Spinal cord (tissue), 10 donors: Measurements from ENCODE around the gene SERHL2. TPM values are rescaled to one million over a fixed set of nuclear protein-coding genes. Genes with fewer than 3 reads are reported as not detected.
A peak's percentile ranks its signal among the peaks of the same experiment; 100 is the strongest.
"Not testable (repeated sequence)": the region's sequence is repeated elsewhere in the genome, so short reads cannot be mapped to it uniquely, and the experiment has no call there.

Source experiments
- DNase-seq, 6 donors: peaks; one replicate each; pipeline versions ENCODE4 v3.0.0 to v3.0.0-alpha.2; 2013 to 2015; ENCODE audit warnings: low spot score in 6 of 6, low read depth in 4 of 6
- H3K27ac ChIP-seq: one replicate; pipeline ENCODE4 v1.5.1; 2013; ENCODE audit warnings: low read depth, low read length, control low read depth
- H3K27me3 ChIP-seq: one replicate; pipeline ENCODE4 v1.6.1; 2013; ENCODE audit warnings: low read length; ENCODE audit not compliant: control insufficient read depth, insufficient read depth
- H3K36me3 ChIP-seq: one replicate; pipeline ENCODE4 v1.6.1; 2013; ENCODE audit warnings: low read length; ENCODE audit not compliant: control insufficient read depth, insufficient read depth
- H3K4me1 ChIP-seq: one replicate; pipeline ENCODE4 v1.6.1; 2013; ENCODE audit warnings: low read length; ENCODE audit not compliant: control insufficient read depth, insufficient read depth
- H3K4me3 ChIP-seq: one replicate; pipeline ENCODE4 v1.5.1; 2013; ENCODE audit warnings: low read depth, low read length, control low read depth
- H3K9me3 ChIP-seq: one replicate; pipeline ENCODE4 v1.6.1; 2013; ENCODE audit warnings: low read length; ENCODE audit not compliant: control insufficient read depth, insufficient read depth
- WGBS: methylation state at CpG from one replicate; pipeline ENCODE4 v1.1.5; 2013; ENCODE audit warnings: missing lambda C conversion rate; ENCODE audit not compliant: insufficient coverage; 5-methylcytosine and 5-hydroxymethylcytosine counted together
- polyA plus RNA-seq, 2 donors: library from polyadenylated mRNA; unstranded; fragments of 120-200 nt; gene quantifications; one replicate each; pipeline ENCODE4 v1.2.1, GENCODE V29; 2013; ENCODE audit not compliant: insufficient read length in 2 of 2
- total RNA-seq, 2 donors: library from RNA; depleted of rRNA in 1 of 2; stranded (reverse); fragments of 120-200 nt in 1 of 2; fragments of >200 nt in 1 of 2; gene quantifications; one replicate each; pipeline versions ENCODE4 v1.2.3 to v1.2.4, GENCODE V29; 2013 to 2014
- donor health status: healthy.

The SERHL2 gene
- total and polyA plus RNA-seq, 4 donors, result 2.7 to 12.3 (median 4.5) TPM

- not testable (repeated sequence) for H3K27me3 ChIP-seq, DNase-seq, H3K27ac ChIP-seq, H3K4me1 ChIP-seq, H3K4me3 ChIP-seq, H3K9me3 ChIP-seq
- 83% methylated on average over 2 of the region's 6 CpGs for WGBS
- peaks cover 46% of the 10 kb centered on the region for H3K36me3 ChIP-seq
Observed at GRCh38 chr22:42567950-42568349, 14.2 kb downstream of the SERHL2 start.

DNA sequence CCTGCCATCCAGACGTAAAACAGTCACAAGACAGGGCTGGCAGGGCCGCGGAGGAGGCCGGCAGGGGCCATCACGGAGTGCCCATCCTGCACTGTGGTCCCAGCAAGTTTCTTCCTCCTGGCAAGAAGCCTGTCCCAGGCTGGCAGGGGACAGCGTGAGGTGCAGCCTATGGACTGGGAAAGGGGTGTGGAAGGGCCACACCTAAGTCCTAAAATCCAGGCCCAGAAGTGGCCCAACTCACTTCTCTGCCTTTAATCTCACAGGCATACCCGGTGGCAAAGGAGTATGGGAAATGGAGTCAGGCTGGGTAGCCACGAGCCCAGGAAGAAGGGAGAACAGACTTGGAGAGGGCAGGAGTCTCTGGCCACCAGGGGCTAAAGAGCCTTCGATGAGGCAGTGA is 16.8 kb downstream of the SERHL2 start:
- WGBS, result 79% methylated on average over 5 of the region's 9 CpGs
- H3K36me3 ChIP-seq, result peaks cover 58% of the 10 kb centered on the region
- H3K4me1 ChIP-seq, DNase-seq, H3K4me3 ChIP-seq, H3K27ac ChIP-seq, H3K27me3 ChIP-seq, H3K9me3 ChIP-seq: not testable (repeated sequence)

- WGBS, result no CpG with 5 or more reads among the region's 12 CpGs
Observed at GRCh38 chr22:42571068-42571467, 17.3 kb downstream of the SERHL2 start.

GRCh38 chr22:42574046-42574445 is 20.3 kb downstream of the SERHL2 start:
- not testable (repeated sequence) for H3K27ac ChIP-seq, H3K9me3 ChIP-seq, H3K4me1 ChIP-seq, H3K4me3 ChIP-seq, DNase-seq, H3K27me3 ChIP-seq
- no CpG with 5 or more reads among the region's 1 CpG for WGBS
- peaks cover 86% of the 10 kb centered on the region for H3K36me3 ChIP-seq

More at GRCh38 chr22:42571068-42571467, 17.3 kb downstream of the SERHL2 start:
- H3K4me3 ChIP-seq, H3K27me3 ChIP-seq, H3K4me1 ChIP-seq, DNase-seq, H3K27ac ChIP-seq, H3K9me3 ChIP-seq: not testable (repeated sequence)
- peaks cover 59% of the 10 kb centered on the region for H3K36me3 ChIP-seq

- 98% methylated on average over 7 of the region's 21 CpGs for WGBS
- H3K27ac ChIP-seq, result not testable (repeated sequence)
- H3K36me3 ChIP-seq, result peaks cover 81% of the 10 kb centered on the region
Observed at GRCh38 chr22:42574468-42574867, 20.7 kb downstream of the SERHL2 start.

DNA sequence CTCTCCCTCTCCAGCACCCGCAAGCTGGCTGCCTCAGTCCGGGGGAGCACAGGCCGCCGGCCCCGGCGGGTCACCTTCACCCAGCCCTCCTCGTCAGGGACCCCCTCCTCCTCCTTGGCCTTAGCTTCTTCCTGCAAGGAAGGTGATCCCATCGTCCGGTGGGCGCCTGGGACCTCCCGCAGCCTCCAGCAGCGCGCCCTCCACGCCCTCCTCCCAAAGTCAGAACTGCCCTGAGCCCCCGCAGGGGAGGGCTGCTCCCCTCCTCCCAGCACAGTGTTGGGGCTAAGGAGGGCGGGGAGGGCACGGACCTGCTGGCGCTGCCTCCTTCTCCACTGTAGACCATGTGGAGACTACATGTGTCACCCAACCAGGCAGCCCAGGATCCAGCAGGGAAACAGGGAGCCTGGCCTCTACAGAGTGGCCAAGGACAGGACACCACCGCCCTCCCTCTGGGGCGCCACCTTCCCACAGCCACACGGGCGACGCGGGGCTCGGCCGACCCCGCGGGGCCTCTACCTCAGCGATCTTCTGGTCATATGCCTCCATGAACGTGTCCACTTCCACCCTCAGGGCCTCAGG is 22.3 kb downstream of the SERHL2 start:
- not testable (repeated sequence) for H3K27ac ChIP-seq, H3K9me3 ChIP-seq, H3K4me3 ChIP-seq, H3K27me3 ChIP-seq, DNase-seq, H3K4me1 ChIP-seq
- H3K36me3 ChIP-seq, result peaks cover 74% of the 10 kb centered on the region
- 76% methylated on average over 6 of the region's 30 CpGs for WGBS

More at GRCh38 chr22:42574468-42574867, 20.7 kb downstream of the SERHL2 start:
- H3K9me3 ChIP-seq, H3K27me3 ChIP-seq, H3K4me1 ChIP-seq, DNase-seq, H3K4me3 ChIP-seq: not testable (repeated sequence)

DNA sequence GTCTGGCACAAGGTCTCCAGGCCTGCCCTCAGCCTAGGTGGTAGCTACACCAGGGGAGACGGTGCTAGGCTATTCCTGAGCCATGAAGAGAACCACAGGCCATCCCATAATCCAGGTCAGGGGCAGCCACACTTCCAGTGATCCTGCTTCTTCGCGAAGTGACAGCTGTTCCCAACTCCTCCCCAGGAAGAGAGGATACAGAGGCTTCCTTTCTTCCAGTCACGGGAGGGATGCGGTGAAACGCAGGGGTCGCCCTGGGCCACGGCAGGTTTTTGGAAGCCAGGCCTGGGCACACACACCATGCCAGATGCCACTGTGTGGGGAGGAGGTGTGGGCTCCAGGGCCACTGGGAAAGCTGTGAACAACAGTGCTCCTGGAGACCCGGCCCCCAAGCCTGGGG is 23.4 kb downstream of the SERHL2 start:
- H3K27ac ChIP-seq, DNase-seq, H3K4me3 ChIP-seq, H3K27me3 ChIP-seq, H3K9me3 ChIP-seq: not testable (repeated sequence)
- peaks cover 65% of the 10 kb centered on the region for H3K36me3 ChIP-seq
- peaks cover 10% of the 10 kb centered on the region for H3K4me1 ChIP-seq
- 96% methylated on average over 3 of the region's 9 CpGs for WGBS

- Histone ChIP-seq H3K27me3 (no peaks in the 10 kb centered on the region), H3K36me3 (peaks cover 63% of the 10 kb centered on the region), H3K4me3 (no peak overlapping the region), H3K4me1 (peaks cover 15% of the 10 kb centered on the region), H3K9me3 (no peaks in the 10 kb centered on the region), H3K27ac (no peak overlapping the region)
- WGBS, result 88% methylated on average over 8 of the region's 15 CpGs
- no peak for DNase-seq
Observed at GRCh38 chr22:42577623-42578240, 24.0 kb downstream of the SERHL2 start.

- WGBS, result no CpG with 5 or more reads among the region's 4 CpGs
- H3K9me3 ChIP-seq, DNase-seq, H3K27me3 ChIP-seq, H3K27ac ChIP-seq, H3K4me3 ChIP-seq: not testable (repeated sequence)
- H3K36me3 ChIP-seq, result peaks cover 67% of the 10 kb centered on the region
- H3K4me1 ChIP-seq, result peaks cover 15% of the 10 kb centered on the region
Observed at GRCh38 chr22:42580040-42580439, 26.3 kb downstream of the SERHL2 start.

- not testable (repeated sequence) for H3K27me3 ChIP-seq, H3K9me3 ChIP-seq, H3K27ac ChIP-seq, DNase-seq
- Histone ChIP-seq H3K36me3 (peaks cover 69% of the 10 kb centered on the region), H3K4me3 (peak overlapping the region; percentile 46), H3K4me1 (peaks cover 15% of the 10 kb centered on the region)
- 0% methylated on average over 9 of the region's 22 CpGs for WGBS
Observed at GRCh38 chr22:42581194-42581761, 27.5 kb downstream of the SERHL2 start.
